ENCODE results near the gene RCVRN. TPM values are rescaled to one million over a fixed set of nuclear protein-coding genes. Genes with fewer than 3 reads are reported as not detected.
A peak's percentile ranks its signal among the peaks of the same experiment; 100 is the strongest.

RCVRN gene
- total RNA-seq, 3 donors from 2014 or later (not counting 1 experiment from before 2014, with no cell fraction given) = 0.86 to 2.0 (median 1.7) TPM

- H3K27ac ChIP-seq (ENCODE audit: low read length) = no peak overlapping the region
- Mint-ChIP-seq H3K36me3 (peaks cover 8% of the 10 kb centered on the region), H3K9me3 (no peaks in the 10 kb centered on the region), H3K4me3 (no peak overlapping the region), H3K4me1 (peaks cover 6 to 12% of the 10 kb centered on the region in 2 donors), H3K27me3 (ENCODE audit: low read depth in 2 of 2) (no peaks in the 10 kb centered on the region), H3K27ac (peak overlapping the region; percentile 62 to 74)
- H3K4me1 ChIP-seq (ENCODE audit: control insufficient read depth, insufficient read depth, low read length) = peaks cover 3% of the 10 kb centered on the region
- H3K4me3 ChIP-seq (ENCODE audit: low read length) = no peak overlapping the region
- intact Hi-C loops (cut with micrococcal nuclease) = loop anchor here (10.0 kb wide), 2 partner anchors 369 to 919 kb away; no protein-coding TSS in a partner anchor
- H3K9me3 ChIP-seq (ENCODE audit: control insufficient read depth, insufficient read depth, low read length) = no peaks in the 10 kb centered on the region
- peaks cover 37% of the 10 kb centered on the region for H3K36me3 ChIP-seq (ENCODE audit: control insufficient read depth, insufficient read depth, low read length)
- ATAC-seq = no peak
- TF ChIP-seq CTCF (IDR thresholded peaks at IDR 0.05) = no peak
- DNase-seq = no peak
- no peaks in the 10 kb centered on the region for H3K27me3 ChIP-seq (ENCODE audit: control insufficient read depth, insufficient read depth, low read length)
- WGBS (ENCODE audit: insufficient coverage) = 94% methylated on average over 21 of the region's 21 CpGs
These were observed 21.2 kb upstream of the RCVRN start for GRCh38 chr17:9926150-9926804.

GRCh38 chr17:9925457-9925856 is 20.4 kb upstream of the RCVRN start:
- H3K9me3 Mint-ChIP-seq = no peaks in the 10 kb centered on the region

GRCh38 chr17:9924735-9925191 is 19.7 kb upstream of the RCVRN start:
- Histone ChIP-seq H3K9me3 (ENCODE audit: control insufficient read depth, insufficient read depth, low read length) (no peaks in the 10 kb centered on the region), H3K4me1 (ENCODE audit: control insufficient read depth, insufficient read depth, low read length) (peaks cover 3% of the 10 kb centered on the region), H3K27ac (ENCODE audit: low read length) (no peak overlapping the region), H3K36me3 (ENCODE audit: control insufficient read depth, insufficient read depth, low read length) (peaks cover 41% of the 10 kb centered on the region), H3K4me3 (ENCODE audit: low read length) (no peak overlapping the region), H3K27me3 (ENCODE audit: control insufficient read depth, insufficient read depth, low read length) (no peaks in the 10 kb centered on the region)
- no peaks in the 10 kb centered on the region for H3K27me3 Mint-ChIP-seq (ENCODE audit: low read depth in 2 of 2)
- peaks cover 14% of the 10 kb centered on the region for H3K36me3 Mint-ChIP-seq
- 25% methylated on average over 6 of the region's 6 CpGs for WGBS (ENCODE audit: insufficient coverage)
- H3K4me3 Mint-ChIP-seq = no peak overlapping the region
- DNase-seq (peak in 1 of 2 donors; percentile 71), ATAC-seq (peak; percentile 66 to 78 (median 76))
- H3K9me3 Mint-ChIP-seq = no peaks in the 10 kb centered on the region
- intact Hi-C loops (cut with micrococcal nuclease) = loop anchor here (1.0 to 10.0 kb wide), 6 partner anchors 303 to 920 kb away; no protein-coding TSS in a partner anchor
- H3K4me1 Mint-ChIP-seq = peaks cover 6 to 12% of the 10 kb centered on the region in 2 donors
- H3K27ac Mint-ChIP-seq = peak overlapping the region; percentile 50 to 74
- peak; percentile 87 for TF ChIP-seq CTCF (IDR thresholded peaks at IDR 0.05)

More at GRCh38 chr17:9925457-9925856, 20.4 kb upstream of the RCVRN start:
- H3K27ac ChIP-seq (ENCODE audit: low read length) = no peak overlapping the region
- Mint-ChIP-seq H3K27ac (peak overlapping the region; percentile 62 to 74), H3K4me1 (peaks cover 6 to 12% of the 10 kb centered on the region in 2 donors), H3K36me3 (peaks cover 8% of the 10 kb centered on the region), H3K4me3 (no peak overlapping the region), H3K27me3 (ENCODE audit: low read depth in 2 of 2) (no peaks in the 10 kb centered on the region)
- peaks cover 3% of the 10 kb centered on the region for H3K4me1 ChIP-seq (ENCODE audit: control insufficient read depth, insufficient read depth, low read length)
- H3K36me3 ChIP-seq (ENCODE audit: control insufficient read depth, insufficient read depth, low read length) = peaks cover 37% of the 10 kb centered on the region
- no peaks in the 10 kb centered on the region for H3K9me3 ChIP-seq (ENCODE audit: control insufficient read depth, insufficient read depth, low read length)
- no peak for TF ChIP-seq CTCF (IDR thresholded peaks at IDR 0.05)
- no peak overlapping the region for H3K4me3 ChIP-seq (ENCODE audit: low read length)
- DNase-seq (no peak), ATAC-seq (no peak)
- 95% methylated on average over 11 of the region's 11 CpGs for WGBS (ENCODE audit: insufficient coverage)
- no peaks in the 10 kb centered on the region for H3K27me3 ChIP-seq (ENCODE audit: control insufficient read depth, insufficient read depth, low read length)
- intact Hi-C loops (cut with micrococcal nuclease) = loop anchor here (2.0 to 10.0 kb wide), 4 partner anchors 369 to 919 kb away; no protein-coding TSS in a partner anchor
